ENCODE results near the gene PHLPP1.

- TF ChIP-seq POLR2A (IDR thresholded peaks at IDR 0.05), result no peak
- TF ChIP-seq, protein P1, sequence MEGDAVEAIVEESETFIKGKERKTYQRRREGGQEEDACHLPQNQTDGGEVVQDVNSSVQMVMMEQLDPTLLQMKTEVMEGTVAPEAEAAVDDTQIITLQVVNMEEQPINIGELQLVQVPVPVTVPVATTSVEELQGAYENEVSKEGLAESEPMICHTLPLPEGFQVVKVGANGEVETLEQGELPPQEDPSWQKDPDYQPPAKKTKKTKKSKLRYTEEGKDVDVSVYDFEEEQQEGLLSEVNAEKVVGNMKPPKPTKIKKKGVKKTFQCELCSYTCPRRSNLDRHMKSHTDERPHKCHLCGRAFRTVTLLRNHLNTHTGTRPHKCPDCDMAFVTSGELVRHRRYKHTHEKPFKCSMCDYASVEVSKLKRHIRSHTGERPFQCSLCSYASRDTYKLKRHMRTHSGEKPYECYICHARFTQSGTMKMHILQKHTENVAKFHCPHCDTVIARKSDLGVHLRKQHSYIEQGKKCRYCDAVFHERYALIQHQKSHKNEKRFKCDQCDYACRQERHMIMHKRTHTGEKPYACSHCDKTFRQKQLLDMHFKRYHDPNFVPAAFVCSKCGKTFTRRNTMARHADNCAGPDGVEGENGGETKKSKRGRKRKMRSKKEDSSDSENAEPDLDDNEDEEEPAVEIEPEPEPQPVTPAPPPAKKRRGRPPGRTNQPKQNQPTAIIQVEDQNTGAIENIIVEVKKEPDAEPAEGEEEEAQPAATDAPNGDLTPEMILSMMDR (IDR thresholded peaks at IDR 0.05), result no peak
- TF ChIP-seq EP300 (IDR thresholded peaks at IDR 0.05), result no peak
These were observed 62.5 kb downstream of the PHLPP1 start for GRCh38 chr18:62777814-62778213.

All from ovary (tissue), 3 donors.